ENCODE data around the gene NDOR1.

DNA sequence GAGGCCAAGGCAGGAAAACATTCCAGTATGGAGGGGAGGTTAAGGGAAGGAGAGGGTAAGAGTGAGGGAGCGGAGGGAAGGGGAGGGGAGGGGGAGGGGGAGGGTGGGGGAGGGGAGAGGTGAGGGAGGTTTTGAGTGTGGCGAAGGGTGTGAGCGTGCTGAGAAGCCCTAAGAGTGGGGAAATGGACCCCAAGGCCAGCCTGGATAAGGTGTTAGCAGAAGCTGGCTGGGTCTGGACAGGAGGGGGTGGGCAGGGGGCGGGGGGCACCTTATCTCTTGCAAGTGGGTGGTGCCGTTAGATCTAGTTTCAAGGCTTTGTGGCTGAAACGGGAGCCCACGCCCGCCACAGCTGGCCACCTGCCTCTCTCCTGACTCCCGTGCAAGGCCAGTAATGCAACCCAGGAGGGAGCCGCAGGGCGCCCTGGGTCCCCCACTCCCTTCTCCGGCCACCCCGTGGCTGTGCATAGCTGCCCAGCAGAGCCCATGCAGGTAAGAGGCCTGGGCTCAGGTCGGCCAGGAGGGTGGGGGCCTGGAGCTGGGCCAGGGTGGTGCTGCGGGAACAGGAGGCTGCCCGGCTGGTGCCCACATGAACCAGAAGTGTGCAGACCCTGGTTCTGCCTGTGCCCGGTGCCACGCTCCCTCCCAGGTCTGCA is 22.5 kb downstream of the NDOR1 start:
- TF ChIP-seq, protein P1, sequence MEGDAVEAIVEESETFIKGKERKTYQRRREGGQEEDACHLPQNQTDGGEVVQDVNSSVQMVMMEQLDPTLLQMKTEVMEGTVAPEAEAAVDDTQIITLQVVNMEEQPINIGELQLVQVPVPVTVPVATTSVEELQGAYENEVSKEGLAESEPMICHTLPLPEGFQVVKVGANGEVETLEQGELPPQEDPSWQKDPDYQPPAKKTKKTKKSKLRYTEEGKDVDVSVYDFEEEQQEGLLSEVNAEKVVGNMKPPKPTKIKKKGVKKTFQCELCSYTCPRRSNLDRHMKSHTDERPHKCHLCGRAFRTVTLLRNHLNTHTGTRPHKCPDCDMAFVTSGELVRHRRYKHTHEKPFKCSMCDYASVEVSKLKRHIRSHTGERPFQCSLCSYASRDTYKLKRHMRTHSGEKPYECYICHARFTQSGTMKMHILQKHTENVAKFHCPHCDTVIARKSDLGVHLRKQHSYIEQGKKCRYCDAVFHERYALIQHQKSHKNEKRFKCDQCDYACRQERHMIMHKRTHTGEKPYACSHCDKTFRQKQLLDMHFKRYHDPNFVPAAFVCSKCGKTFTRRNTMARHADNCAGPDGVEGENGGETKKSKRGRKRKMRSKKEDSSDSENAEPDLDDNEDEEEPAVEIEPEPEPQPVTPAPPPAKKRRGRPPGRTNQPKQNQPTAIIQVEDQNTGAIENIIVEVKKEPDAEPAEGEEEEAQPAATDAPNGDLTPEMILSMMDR (IDR thresholded peaks at IDR 0.05) = no peak
- TF ChIP-seq POLR2AphosphoS5 (IDR thresholded peaks at IDR 0.05) = no peak

All from esophagus muscularis mucosa (tissue), 3 donors.